Activated naive CD4-positive, alpha-beta T cell treated with anti-CD3 and anti-CD28 coated beads, Interleukin-2, amount 10 ng/mL, durations not matched to agents 7 days and 5 days (primary cell): ENCODE data around the gene ALDH16A1.
"Not testable (repeated sequence)": the region's sequence is repeated elsewhere in the genome, so short reads cannot be mapped to it uniquely, and the experiment has no call there.

Source experiments
- CTCF ChIA-PET: fragments of 350-600 bp; sonication (Branson Sonifier 250); formaldehyde crosslinking; loops from one replicate; lab custom pipeline; 2021; ENCODE audit warnings: antibody characterized with exemption; lab: Charles Lee
- DNase-seq: peaks from one replicate; pipeline ENCODE4 v3.0.0-alpha.2; 2020
- H3K27ac Mint-ChIP-seq: one replicate; pipeline ENCODE4 v1.8.0; 2021; ENCODE audit warnings: mild to moderate bottlenecking, moderate library complexity, mixed read lengths
- H3K27me3 Mint-ChIP-seq: one replicate; pipeline ENCODE4 v1.8.0; 2021; ENCODE audit warnings: mild to moderate bottlenecking, mixed read lengths
- H3K36me3 Mint-ChIP-seq: one replicate; pipeline ENCODE4 v1.8.0; 2021; ENCODE audit warnings: mixed read lengths
- H3K4me1 Mint-ChIP-seq: one replicate; pipeline ENCODE4 v1.8.0; 2021; ENCODE audit warnings: mixed read lengths
- H3K4me3 Mint-ChIP-seq: one replicate; pipeline ENCODE4 v1.8.0; 2021; ENCODE audit warnings: mild to moderate bottlenecking, moderate library complexity, mixed read lengths
- H3K9me3 Mint-ChIP-seq: one replicate; pipeline ENCODE4 v1.8.0; 2021; ENCODE audit warnings: mixed read lengths

Gene ALDH16A1

GRCh38 chr19:49451430-49452181 lies 1.4 kb upstream of the ALDH16A1 start, which contains the start of gene PIH1D1:
Gene PIH1D1 (minus strand): TSS chr19:49451814. CDS start chr19:49451574, 240 bp downstream.
- peak within 1 kb of the TSS; percentile 99 for H3K27ac Mint-ChIP-seq
- H3K4me3 Mint-ChIP-seq, result peak within 1 kb of the TSS; percentile 97
- peak; percentile 98 for DNase-seq
- H3K36me3 Mint-ChIP-seq, result peaks cover 55% of the 10 kb centered on the region
- CTCF ChIA-PET, result interaction anchor here (0.8 to 5.1 kb wide), 7 partner anchors 9 to 233 kb away, joined by 3 to 33 read pairs (median 4); no protein-coding TSS in a partner anchor
- peaks cover 76% of the 10 kb centered on the region for H3K4me1 Mint-ChIP-seq
- no peaks in the 10 kb centered on the region for H3K27me3 Mint-ChIP-seq
- no peaks in the 10 kb centered on the region for H3K9me3 Mint-ChIP-seq

DNA sequence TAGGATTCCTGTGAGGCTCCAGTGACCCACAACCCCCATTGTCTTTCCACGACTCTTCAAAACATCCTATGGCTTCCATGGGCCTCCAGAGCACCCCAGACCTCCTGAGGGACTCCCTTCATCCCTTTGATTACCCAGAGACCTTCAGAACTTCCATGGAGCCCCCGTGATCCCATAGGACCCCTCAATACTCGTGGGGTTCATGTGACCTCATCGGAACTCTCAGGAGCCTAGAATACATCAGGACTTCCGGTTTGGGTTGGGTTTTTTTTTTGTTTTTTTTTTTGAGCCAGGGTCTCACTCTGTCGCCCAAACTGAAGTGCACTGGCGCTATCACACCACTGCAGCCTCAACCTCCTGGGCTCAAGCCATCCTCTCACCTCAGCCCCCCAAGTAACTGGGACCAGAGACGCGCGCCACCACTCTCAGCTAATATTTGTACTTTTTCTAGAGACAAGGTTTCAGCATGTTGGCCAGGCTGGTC lies 774 bp downstream of the ALDH16A1 start:
- Mint-ChIP-seq H3K4me3 (peak overlapping the region; percentile 97), H3K27me3 (no peaks in the 10 kb centered on the region), H3K4me1 (peaks cover 70% of the 10 kb centered on the region), H3K9me3 (no peaks in the 10 kb centered on the region), H3K36me3 (peaks cover 41% of the 10 kb centered on the region), H3K27ac (peak overlapping the region; percentile 99)
- CTCF ChIA-PET, result interaction anchor here (1.9 to 5.1 kb wide), 3 partner anchors 16 to 22 kb away, joined by 8 to 33 read pairs (median 9); partner anchors contain the start of gene FLT3LG
- peak; percentile 50 for DNase-seq

- H3K36me3 Mint-ChIP-seq, result peaks cover 36% of the 10 kb centered on the region
- no peaks in the 10 kb centered on the region for H3K27me3 Mint-ChIP-seq
- H3K4me3 Mint-ChIP-seq, result peak overlapping the region; percentile 10
- no peaks in the 10 kb centered on the region for H3K9me3 Mint-ChIP-seq
- H3K4me1 Mint-ChIP-seq, result peaks cover 52% of the 10 kb centered on the region
- no peak for DNase-seq
- CTCF ChIA-PET, result interaction anchor here (0.9 to 1.4 kb wide), 2 partner anchors 13 to 15 kb away, joined by 3 read pairs; no protein-coding TSS in a partner anchor
- H3K27ac Mint-ChIP-seq, result no peak overlapping the region
Observed at GRCh38 chr19:49455773-49456172, 2.7 kb downstream of the ALDH16A1 start.

DNA sequence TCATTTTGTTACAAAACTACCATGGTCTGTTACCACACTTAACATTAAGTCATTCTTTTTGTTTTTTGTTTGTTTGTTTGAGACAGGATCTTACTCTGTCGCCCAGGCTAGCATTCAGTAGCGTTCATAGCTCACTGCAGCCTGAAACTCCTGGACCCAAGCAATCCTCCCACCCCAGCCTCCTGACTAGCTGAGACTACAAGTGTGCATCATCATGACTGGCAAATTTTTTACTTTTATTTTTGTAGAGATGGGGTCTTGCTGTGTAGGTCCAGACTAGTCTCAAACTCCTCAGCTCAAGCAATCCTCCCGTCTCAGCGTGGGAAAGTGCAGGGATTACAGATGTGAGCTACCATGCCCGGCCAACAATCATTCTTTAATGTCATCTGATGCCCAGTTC lies 3.3 kb downstream of the ALDH16A1 start:
- Mint-ChIP-seq H3K27ac (peak overlapping the region; percentile 33), H3K9me3 (no peaks in the 10 kb centered on the region), H3K4me1 (peaks cover 48% of the 10 kb centered on the region), H3K27me3 (no peaks in the 10 kb centered on the region), H3K4me3 (peak overlapping the region; percentile 10), H3K36me3 (peaks cover 35% of the 10 kb centered on the region)
- CTCF ChIA-PET, result interaction anchor here (0.9 to 1.4 kb wide), 2 partner anchors 13 to 14 kb away, joined by 3 read pairs; no protein-coding TSS in a partner anchor
- DNase-seq, result no peak

- no peak for DNase-seq
- Mint-ChIP-seq H3K36me3 (peaks cover 34% of the 10 kb centered on the region), H3K4me3 (no peak overlapping the region), H3K9me3 (no peaks in the 10 kb centered on the region), H3K27ac (no peak overlapping the region), H3K27me3 (no peaks in the 10 kb centered on the region), H3K4me1 (peaks cover 32% of the 10 kb centered on the region)
- CTCF ChIA-PET, result interaction anchor here (0.9 to 2.2 kb wide), 3 partner anchors 11 to 17 kb away, joined by 4 to 9 read pairs (median 5); no protein-coding TSS in a partner anchor
Observed at GRCh38 chr19:49458567-49458903, 5.5 kb downstream of the ALDH16A1 start.

DNA sequence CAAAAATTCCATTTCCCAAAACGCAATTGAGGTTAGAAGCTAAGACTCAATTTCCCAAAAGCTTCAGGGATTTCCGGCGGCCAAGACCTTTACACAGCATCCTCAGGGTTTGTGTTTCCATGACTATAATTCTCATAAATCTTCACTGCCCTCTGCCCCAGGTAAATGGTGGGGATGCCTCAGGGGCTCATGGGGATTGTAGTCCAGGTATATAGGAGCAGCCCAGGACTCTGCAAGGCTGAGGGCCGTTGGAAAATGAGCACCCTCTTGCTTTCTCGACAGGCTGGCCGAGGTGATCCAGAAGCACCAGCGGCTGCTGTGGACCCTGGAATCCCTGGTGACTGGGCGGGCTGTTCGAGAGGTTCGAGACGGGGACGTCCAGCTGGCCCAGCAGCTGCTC lies 6.4 kb downstream of the ALDH16A1 start:
- H3K27ac Mint-ChIP-seq, result no peak overlapping the region

DNA sequence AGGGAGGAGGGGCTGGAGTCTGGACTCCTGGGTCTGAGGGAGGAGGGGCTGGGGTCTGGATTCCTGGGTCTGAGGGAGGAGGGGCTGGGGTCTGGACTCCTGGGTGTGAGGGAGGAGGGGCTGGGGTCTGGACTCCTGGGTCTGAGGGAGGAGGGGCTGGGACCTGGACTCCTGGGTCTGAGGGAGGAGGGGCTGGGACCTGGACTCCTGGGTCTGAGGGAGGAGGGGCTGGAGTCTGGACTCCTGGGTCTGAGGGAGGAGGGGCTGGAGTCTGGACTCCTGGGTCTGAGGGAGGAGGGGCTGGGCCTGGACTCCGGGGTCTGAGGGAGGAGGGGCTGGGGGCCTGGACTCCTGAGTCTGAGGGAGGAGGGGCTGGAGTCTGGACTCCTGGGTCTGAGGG lies 8.1 kb downstream of the ALDH16A1 start:
- H3K4me3 Mint-ChIP-seq, H3K9me3 Mint-ChIP-seq, H3K27me3 Mint-ChIP-seq, CTCF ChIA-PET, H3K27ac Mint-ChIP-seq, DNase-seq: not testable (repeated sequence)
- peaks cover 16% of the 10 kb centered on the region for H3K4me1 Mint-ChIP-seq
- H3K36me3 Mint-ChIP-seq, result peaks cover 36% of the 10 kb centered on the region

More for the DNA sequence above, 6.4 kb downstream of the ALDH16A1 start:
- Mint-ChIP-seq H3K9me3 (no peaks in the 10 kb centered on the region), H3K27me3 (no peaks in the 10 kb centered on the region), H3K4me3 (no peak overlapping the region), H3K4me1 (peaks cover 23% of the 10 kb centered on the region), H3K36me3 (peaks cover 32% of the 10 kb centered on the region)
- CTCF ChIA-PET, result interaction anchor here (1.6 to 2.2 kb wide), 2 partner anchors 10 to 11 kb away, joined by 5 to 9 read pairs; no protein-coding TSS in a partner anchor
- DNase-seq, result no peak

GRCh38 chr19:49461656-49462055 lies 8.6 kb downstream of the ALDH16A1 start:
- Mint-ChIP-seq H3K4me1 (peaks cover 12% of the 10 kb centered on the region), H3K4me3 (no peak overlapping the region), H3K9me3 (no peaks in the 10 kb centered on the region), H3K27me3 (no peaks in the 10 kb centered on the region), H3K27ac (no peak overlapping the region), H3K36me3 (peaks cover 33% of the 10 kb centered on the region)
- CTCF ChIA-PET, result no interaction called here
- no peak for DNase-seq

- DNase-seq, result no peak
- Mint-ChIP-seq H3K4me3 (no peak overlapping the region), H3K4me1 (peaks cover 7% of the 10 kb centered on the region), H3K27me3 (no peaks in the 10 kb centered on the region), H3K9me3 (no peaks in the 10 kb centered on the region), H3K27ac (peak overlapping the region; percentile 4), H3K36me3 (peaks cover 29% of the 10 kb centered on the region)
- CTCF ChIA-PET, result no interaction called here
Observed at GRCh38 chr19:49462492-49462891, 9.5 kb downstream of the ALDH16A1 start.

DNA sequence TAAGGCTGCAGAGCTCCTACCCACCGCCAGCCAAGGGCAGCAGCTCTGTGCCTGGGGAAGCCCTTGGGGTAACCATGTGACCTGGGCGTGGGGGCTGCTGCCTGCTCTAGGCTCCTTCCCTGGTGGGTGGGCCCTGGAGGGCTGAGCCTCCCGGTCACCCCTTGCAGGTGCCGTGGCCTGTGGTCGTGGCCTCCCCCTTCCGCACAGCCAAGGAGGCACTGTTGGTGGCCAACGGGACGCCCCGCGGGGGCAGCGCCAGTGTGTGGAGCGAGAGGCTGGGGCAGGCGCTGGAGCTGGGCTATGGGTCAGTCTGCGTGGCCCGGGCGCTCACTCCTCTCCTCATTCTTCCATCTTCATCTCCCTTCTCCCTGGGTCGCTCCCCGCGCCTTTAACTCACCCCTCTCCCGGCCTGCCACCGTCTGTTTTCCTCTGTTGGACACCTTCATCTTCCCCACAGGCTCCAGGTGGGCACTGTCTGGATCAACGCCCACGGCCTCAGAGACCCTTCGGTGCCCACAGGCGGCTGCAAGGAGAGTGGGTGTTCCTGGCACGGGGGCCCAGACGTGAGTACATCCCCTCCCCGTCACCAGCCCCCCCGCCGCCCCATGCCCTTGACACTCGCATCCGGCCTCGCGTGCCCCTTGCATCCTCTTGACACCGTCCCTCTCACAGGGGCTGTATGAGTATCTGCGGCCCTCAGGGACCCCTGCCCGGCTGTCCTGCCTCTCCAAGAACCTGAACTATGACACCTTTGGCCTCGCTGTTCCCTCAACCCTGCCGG lies 11.1 kb downstream of the ALDH16A1 start:
- Mint-ChIP-seq H3K9me3 (no peaks in the 10 kb centered on the region), H3K27me3 (no peaks in the 10 kb centered on the region), H3K4me3 (no peak overlapping the region), H3K36me3 (peaks cover 28% of the 10 kb centered on the region), H3K27ac (peak overlapping the region; percentile 28), H3K4me1 (peaks cover 18% of the 10 kb centered on the region)
- DNase-seq, result no peak
- CTCF ChIA-PET, result interaction anchor here (1.6 kb wide), 1 partner anchor 9 kb away, joined by 5 read pairs; no protein-coding TSS in a partner anchor

DNA sequence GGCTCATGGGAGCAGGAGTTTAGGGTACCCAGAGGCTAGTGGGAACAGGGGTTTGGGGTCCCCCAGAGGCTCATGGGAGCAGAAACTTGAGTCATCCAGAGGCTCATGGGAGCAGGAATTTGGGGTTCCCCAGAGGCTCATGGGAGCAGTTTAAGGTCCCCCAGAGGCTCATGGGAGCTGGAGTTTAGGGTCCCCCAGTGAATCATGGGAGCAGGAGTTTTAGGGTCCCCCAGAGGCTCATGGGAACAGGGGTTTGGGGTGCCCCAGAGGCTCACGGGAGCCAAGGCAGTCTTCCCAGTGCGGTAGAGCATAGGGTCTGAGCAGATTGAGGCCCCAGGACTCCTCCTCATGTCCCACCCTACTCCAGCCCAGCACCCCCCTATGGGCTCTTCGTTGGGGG lies 12.3 kb downstream of the ALDH16A1 start:
- H3K9me3 Mint-ChIP-seq, result no peaks in the 10 kb centered on the region
- peak overlapping the region; percentile 19 for H3K27ac Mint-ChIP-seq
- peaks cover 28% of the 10 kb centered on the region for H3K4me1 Mint-ChIP-seq
- no peak overlapping the region for H3K4me3 Mint-ChIP-seq
- peaks cover 19% of the 10 kb centered on the region for H3K36me3 Mint-ChIP-seq
- CTCF ChIA-PET, result interaction anchor here (1.6 kb wide), 1 partner anchor 8 kb away, joined by 5 read pairs; no protein-coding TSS in a partner anchor
- no peak for DNase-seq
- H3K27me3 Mint-ChIP-seq, result no peaks in the 10 kb centered on the region

GRCh38 chr19:49468199-49468598 lies 15.2 kb downstream of the ALDH16A1 start:
- Mint-ChIP-seq H3K4me3 (no peak overlapping the region), H3K27ac (peak overlapping the region; percentile 99), H3K9me3 (no peaks in the 10 kb centered on the region), H3K4me1 (peaks cover 52% of the 10 kb centered on the region), H3K36me3 (peaks cover 14% of the 10 kb centered on the region), H3K27me3 (no peaks in the 10 kb centered on the region)
- no peak for DNase-seq
- CTCF ChIA-PET, result no interaction called here

DNA sequence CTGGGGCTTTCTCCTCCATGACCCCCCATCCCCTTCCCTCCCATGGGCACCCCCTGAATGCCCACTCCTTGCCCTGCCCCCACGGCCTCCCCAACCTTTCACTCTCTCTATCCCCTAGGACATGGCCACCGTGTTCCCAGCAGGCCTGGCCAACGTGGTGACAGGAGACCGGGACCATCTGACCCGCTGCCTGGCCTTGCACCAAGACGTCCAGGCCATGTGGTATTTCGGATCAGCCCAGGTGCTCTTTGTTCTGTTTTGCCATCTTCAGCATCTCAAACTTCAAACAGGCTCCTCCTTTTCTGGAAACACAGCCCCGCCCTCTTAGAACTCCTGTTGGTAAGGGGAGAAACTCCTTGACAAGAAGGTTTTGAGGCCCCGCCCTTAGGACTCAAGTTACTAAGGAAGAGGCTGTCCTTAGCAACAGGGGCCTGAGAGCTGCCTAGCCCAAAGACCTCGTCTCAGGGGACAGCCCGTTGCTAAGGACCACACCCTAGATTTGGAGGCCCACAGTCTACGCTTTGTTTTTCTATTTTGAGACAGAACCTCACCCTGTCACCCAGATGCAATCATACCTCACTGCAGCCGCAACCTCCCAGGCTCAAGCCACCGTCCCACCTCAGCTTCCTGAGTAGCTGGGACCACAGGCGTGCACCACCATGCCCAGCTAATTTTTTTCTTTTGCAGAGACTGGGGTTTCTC lies 15.9 kb downstream of the ALDH16A1 start:
- Mint-ChIP-seq H3K4me3 (peak overlapping the region; percentile 71), H3K36me3 (peaks cover 14% of the 10 kb centered on the region), H3K27ac (peak overlapping the region; percentile 99), H3K27me3 (peaks cover under 1% of the 10 kb centered on the region), H3K9me3 (no peaks in the 10 kb centered on the region), H3K4me1 (peaks cover 58% of the 10 kb centered on the region)
- peak; percentile 97 for DNase-seq
- CTCF ChIA-PET, result interaction anchor here (0.9 to 2.7 kb wide), 6 partner anchors 10 to 212 kb away, joined by 3 to 33 read pairs (median 10); partner anchors contain the start of genes ALDH16A1 and PIH1D1
